ENCODE results near the gene MBLAC2.

The MBLAC2 gene

GRCh38 chr5:90461288-90461687 lies 13.3 kb downstream of the MBLAC2 start:
- no peak for DNase-seq (ENCODE audit: low read depth in 3 of 3)

- DNase-seq (ENCODE audit: low read depth in 3 of 3) = no peak
Measured at GRCh38 chr5:90446961-90447360, 27.6 kb downstream of the MBLAC2 start.

DNA sequence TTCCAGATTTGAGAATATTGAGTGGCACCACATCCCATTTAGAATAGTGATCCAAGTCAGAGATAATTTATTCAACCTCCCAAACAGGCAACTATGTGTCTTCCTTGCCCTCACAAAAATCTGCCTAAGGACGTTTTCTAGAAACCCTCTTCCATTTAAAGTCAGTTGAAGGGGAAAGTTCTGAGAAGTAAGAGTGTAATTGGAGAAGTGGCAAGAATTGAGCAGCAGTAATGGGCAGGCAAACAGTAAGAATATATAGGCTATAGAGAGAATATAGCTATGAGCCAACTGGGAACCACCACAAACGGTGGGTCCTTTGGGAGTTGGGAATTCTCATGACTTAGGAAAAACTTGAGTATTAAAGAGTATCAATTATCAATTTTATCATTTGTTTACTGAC lies 33.9 kb downstream of the MBLAC2 start:
- DNase-seq (ENCODE audit: low read depth in 3 of 3) = no peak

GRCh38 chr5:90438100-90438499 lies 36.5 kb downstream of the MBLAC2 start:
- no peak for DNase-seq (ENCODE audit: low read depth in 3 of 3)

GRCh38 chr5:90437663-90438062 lies 36.9 kb downstream of the MBLAC2 start:
- no peak for DNase-seq (ENCODE audit: low read depth in 3 of 3)

- DNase-seq (ENCODE audit: low read depth in 3 of 3) = peak in 1 of 3 experiments; percentile 22
Measured at GRCh38 chr5:90434116-90434714, 40.4 kb downstream of the MBLAC2 start.

DNA sequence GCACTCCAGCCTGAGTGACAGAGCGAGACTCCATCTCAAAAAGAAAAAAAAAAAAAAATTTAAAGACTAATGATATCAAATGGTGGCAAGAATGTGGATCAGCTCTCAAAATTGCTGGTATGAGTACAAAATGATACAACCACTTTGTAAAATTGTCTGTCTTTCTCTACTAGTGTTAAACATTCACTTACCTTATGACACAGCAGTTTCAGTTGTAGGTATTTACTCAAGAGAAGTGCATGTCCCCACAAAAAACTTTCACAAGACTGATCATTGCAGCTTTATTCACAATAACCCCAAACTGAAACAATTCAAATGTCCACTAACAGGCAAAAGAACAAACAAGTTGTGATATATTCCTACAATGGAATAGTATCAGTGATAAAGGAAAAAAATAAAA lies 50.3 kb downstream of the MBLAC2 start:
- DNase-seq (ENCODE audit: low read depth in 3 of 3) = no peak

DNA sequence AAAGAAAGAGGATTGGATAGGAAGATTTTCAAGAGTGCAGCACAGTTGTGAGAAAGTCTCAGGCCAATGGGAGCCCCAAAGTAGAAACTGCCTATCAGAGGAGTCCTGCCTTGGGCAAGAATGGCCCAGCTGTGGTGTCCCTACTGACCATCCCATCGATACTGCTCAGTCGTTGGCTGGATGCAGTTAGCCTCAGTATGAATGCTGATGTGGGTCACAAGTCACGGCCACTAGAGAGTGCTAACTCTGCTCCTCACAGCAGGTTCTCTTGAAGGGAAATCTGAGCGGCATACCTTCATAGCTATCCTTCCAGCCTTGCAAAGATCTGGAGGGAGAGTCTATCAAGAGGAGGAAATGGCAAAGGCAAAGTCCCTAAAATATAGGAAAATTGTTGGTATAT lies 53.4 kb downstream of the MBLAC2 start:
- no peak for DNase-seq (ENCODE audit: low read depth in 3 of 3)

- DNase-seq (ENCODE audit: low read depth in 3 of 3) = no peak
Measured at GRCh38 chr5:90418214-90418613, 56.4 kb downstream of the MBLAC2 start.

DNA sequence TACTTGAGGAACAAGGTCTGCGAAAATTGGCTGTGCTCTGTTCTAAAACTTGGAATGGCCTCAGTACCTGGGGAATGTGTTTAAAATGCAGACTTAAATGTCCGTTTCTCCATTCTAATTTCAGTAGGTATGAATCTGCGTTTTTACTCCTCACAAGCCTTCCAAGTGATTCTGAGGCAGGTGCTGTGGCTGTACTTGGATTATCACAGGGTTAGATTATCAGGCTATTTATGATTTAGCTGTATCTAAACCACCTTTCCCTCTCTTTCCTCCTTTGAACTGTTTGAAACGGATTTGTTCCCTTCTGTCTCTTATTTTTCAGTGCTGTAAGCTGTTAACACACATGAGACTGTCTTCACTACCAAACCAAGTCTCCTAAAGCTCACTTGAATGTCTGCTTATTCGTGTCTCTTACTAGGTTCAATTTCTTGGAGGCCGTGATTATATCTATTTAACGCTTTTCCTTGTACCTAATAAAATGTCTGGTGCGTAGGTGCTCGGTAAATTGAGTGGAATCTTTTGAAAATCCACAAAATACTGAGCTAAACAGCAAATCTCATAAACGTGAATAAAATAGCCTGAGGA lies 64.3 kb downstream of the MBLAC2 start:
- no peak for DNase-seq (ENCODE audit: low read depth in 3 of 3)

DNA sequence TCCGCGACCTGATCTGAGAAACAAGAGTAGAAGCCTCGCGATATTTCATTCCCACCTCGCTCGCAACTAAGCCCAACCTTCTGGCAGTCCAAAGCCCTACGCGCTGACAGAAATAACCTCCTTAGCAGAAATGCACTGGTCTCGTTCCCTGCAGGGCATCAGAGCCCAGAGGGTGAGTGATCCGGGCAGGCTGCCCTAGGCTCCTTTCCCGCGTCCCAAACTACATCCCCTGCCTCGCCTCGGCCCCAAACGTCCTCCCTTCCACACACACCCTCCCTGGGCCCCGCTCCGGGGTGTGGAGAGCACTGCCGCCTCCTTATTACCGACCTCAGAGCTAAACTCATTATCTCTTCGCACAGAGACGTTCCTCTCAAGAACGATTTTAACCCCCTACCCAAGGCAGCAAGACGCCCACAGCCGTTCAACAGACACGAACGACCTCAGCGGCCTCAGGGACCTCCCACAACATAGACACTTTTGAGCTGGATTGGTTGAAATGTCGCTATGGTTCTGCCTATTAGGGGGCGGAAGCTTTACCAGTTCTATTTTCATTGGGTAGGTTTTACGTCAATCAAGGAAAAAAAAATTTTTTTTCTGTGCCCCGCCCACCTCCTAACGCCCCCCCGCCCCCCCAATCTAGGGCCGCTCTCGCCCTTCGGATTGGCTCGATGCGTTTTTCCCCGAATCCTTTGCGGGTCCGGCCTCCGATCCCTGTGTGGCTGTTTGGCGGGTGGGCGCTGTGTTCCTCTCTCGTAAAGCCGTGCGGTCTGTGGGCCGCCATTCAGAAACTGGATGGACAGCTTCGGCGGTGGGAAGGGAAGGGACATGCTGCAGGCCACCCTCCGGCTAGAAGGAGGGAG lies 65.0 kb downstream of the MBLAC2 start, which contains the start of gene CETN3:
TSS of gene CETN3 (minus strand) at position 439 of the 860 bp plus-strand sequence. CDS start at position 344, 95 bp downstream.
- peak; percentile 77 to 86 (median 83) for DNase-seq (ENCODE audit: low read depth in 3 of 3)

GRCh38 chr5:90408571-90409317 lies 65.8 kb downstream of the MBLAC2 start:
- DNase-seq (ENCODE audit: low read depth in 3 of 3) = no peak
